SK-N-SH treated with all-trans-retinoic acid at 6 μM for 48 hours (cell line): ENCODE measurements around the gene SOX5.
A peak's percentile ranks its signal among the peaks of the same experiment; 100 is the strongest.

Experiments used
- ATAC-seq: fragments of 200-7000 bp; cut with Tn5 transposase; 3 replicates; pipeline ENCODE4 v1.9.1; 2020; ENCODE audit warnings: mild to moderate bottlenecking, moderate library complexity
- ARNTL ChIP-seq: fragments of 450-650 bp; formaldehyde crosslinking; IDR thresholded peaks from 2 replicates; pipeline ENCODE4 v1.5.0; 2020; ENCODE audit warnings: low read depth, mild to moderate bottlenecking, moderate library complexity, borderline replicate concordance
- BACH2 ChIP-seq: fragments of 250-450 bp; sonication (Bioruptor Pico); IDR thresholded peaks from 2 replicates; pipeline ENCODE4 v1.9.0; 2021; ENCODE audit warnings: mild to moderate bottlenecking, borderline replicate concordance
- CREB5 ChIP-seq: fragments of 250-450 bp; sonication (Bioruptor Pico); IDR thresholded peaks from 2 replicates; pipeline ENCODE4 v1.5.1; 2020; ENCODE audit warnings: low read depth, mild to moderate bottlenecking, moderate library complexity
- CSDC2 ChIP-seq: fragments of 250-450 bp; sonication (Bioruptor Pico); IDR thresholded peaks from 2 replicates; pipeline ENCODE4 v1.5.0; 2020; ENCODE audit warnings: mild to moderate bottlenecking, moderate library complexity
- CSRNP3 ChIP-seq: fragments of 250-450 bp; sonication (Bioruptor Pico); IDR thresholded peaks from 2 replicates; pipeline ENCODE4 v1.5.1; 2021; ENCODE audit warnings: mild to moderate bottlenecking, moderate library complexity
- ESRRG ChIP-seq: fragments of 250-450 bp; sonication (Bioruptor Pico); IDR thresholded peaks from 2 replicates; pipeline ENCODE4 v1.6.1; 2021; ENCODE audit warnings: mild to moderate bottlenecking
- GLIS3 ChIP-seq: fragments of 250-450 bp; sonication (Bioruptor Pico); IDR thresholded peaks from 2 replicates; pipeline ENCODE4 v1.5.0; 2020; ENCODE audit warnings: mild to moderate bottlenecking, moderate library complexity
- ISL1 ChIP-seq: fragments of 250-450 bp; sonication (Bioruptor Pico); IDR thresholded peaks from 2 replicates; pipeline ENCODE4 v2.1.2; 2022; ENCODE audit warnings: mild to moderate bottlenecking, moderate library complexity
- PATZ1 ChIP-seq: fragments of 250-450 bp; sonication (Bioruptor Pico); IDR thresholded peaks from 2 replicates; pipeline ENCODE4 v1.8.0; 2020; ENCODE audit warnings: mild to moderate bottlenecking, moderate library complexity, borderline replicate concordance
- PPARA ChIP-seq: fragments of 250-450 bp; sonication (Bioruptor Pico); IDR thresholded peaks from 2 replicates; pipeline ENCODE4 v1.5.0; 2020; ENCODE audit warnings: mild to moderate bottlenecking, borderline replicate concordance
- RARB ChIP-seq: fragments of 250-450 bp; sonication (Bioruptor Pico); IDR thresholded peaks from 2 replicates; pipeline ENCODE4 v1.8.0; 2021; ENCODE audit warnings: mild to moderate bottlenecking, moderate library complexity
- SNAI2 ChIP-seq: fragments of 250-450 bp; sonication (Bioruptor Pico); IDR thresholded peaks from 2 replicates; pipeline ENCODE4 v1.5.0; 2020; ENCODE audit warnings: mild to moderate bottlenecking, moderate library complexity
- TCF4 ChIP-seq: fragments of 250-450 bp; sonication (Bioruptor Pico); IDR thresholded peaks from 2 replicates; pipeline ENCODE4 v1.8.0; 2021; ENCODE audit warnings: mild to moderate bottlenecking, moderate library complexity, borderline replicate concordance
- TSHZ2 ChIP-seq: fragments of 250-450 bp; sonication (Bioruptor Pico); IDR thresholded peaks from 2 replicates; pipeline ENCODE4 v1.5.0; 2020; ENCODE audit warnings: mild to moderate bottlenecking, moderate library complexity
- ZC3H10 ChIP-seq: fragments of 250-450 bp; sonication (Bioruptor Pico); IDR thresholded peaks from 2 replicates; pipeline ENCODE4 v1.5.1; 2021; ENCODE audit warnings: mild to moderate bottlenecking, moderate library complexity
- ZFP3 ChIP-seq: fragments of 250-450 bp; sonication (Bioruptor Pico); IDR thresholded peaks from 2 replicates; pipeline ENCODE4 v1.5.0; 2020; ENCODE audit warnings: mild to moderate bottlenecking, moderate library complexity
- ZFP30 ChIP-seq: fragments of 450-650 bp; formaldehyde crosslinking; IDR thresholded peaks from 2 replicates; pipeline ENCODE4 v1.5.0; 2022; ENCODE audit warnings: mild to moderate bottlenecking, moderate library complexity
- ZNF565 ChIP-seq: fragments of 450-650 bp; formaldehyde crosslinking; conservative IDR thresholded peaks from 2 replicates; pipeline ENCODE4 v1.5.0; 2020; ENCODE audit warnings: low read depth, mild to moderate bottlenecking, moderate library complexity
- ZNF8 ChIP-seq: fragments of 450-650 bp; formaldehyde crosslinking; IDR thresholded peaks from 2 replicates; pipeline ENCODE4 v1.5.0; 2020; ENCODE audit warnings: mild to moderate bottlenecking, moderate library complexity

SOX5 gene

GRCh38 chr12:23909551-23909950, 39.9 kb downstream of the SOX5 start:
- no peak for TF ChIP-seq PPARA
- no peak for TF ChIP-seq ZC3H10 (CRISPR knock-in tag)
- TF ChIP-seq TCF4 (CRISPR knock-in tag): no peak
- no peak for TF ChIP-seq RARB (CRISPR knock-in tag)
- TF ChIP-seq ZNF565 (CRISPR knock-in tag): no peak

GRCh38 chr12:23906329-23906728, 43.1 kb downstream of the SOX5 start:
- TF ChIP-seq ZFP30 (CRISPR knock-in tag): no peak
- TF ChIP-seq ZC3H10 (CRISPR knock-in tag): no peak
- TF ChIP-seq ARNTL (CRISPR knock-in tag): no peak
- TF ChIP-seq GLIS3 (CRISPR knock-in tag): no peak
- TF ChIP-seq ESRRG: no peak
- no peak for TF ChIP-seq ZNF565 (CRISPR knock-in tag)
- TF ChIP-seq PATZ1: no peak
- TF ChIP-seq SNAI2 (CRISPR knock-in tag): no peak
- TF ChIP-seq ZFP3 (CRISPR knock-in tag): no peak
- no peak for TF ChIP-seq RARB (CRISPR knock-in tag)
- TF ChIP-seq CSRNP3 (CRISPR knock-in tag): no peak
- TF ChIP-seq ZNF8 (CRISPR knock-in tag): no peak
- TF ChIP-seq PPARA: no peak
- TF ChIP-seq TSHZ2: no peak
- no peak for TF ChIP-seq ISL1 (CRISPR knock-in tag)
- no peak for TF ChIP-seq CREB5 (CRISPR knock-in tag)
- TF ChIP-seq BACH2 (CRISPR knock-in tag): no peak
- ATAC-seq: peak; percentile 81

More at GRCh38 chr12:23909551-23909950, 39.9 kb downstream of the SOX5 start:
- ATAC-seq: no peak

GRCh38 chr12:23899434-23899833, 50.0 kb downstream of the SOX5 start:
- TF ChIP-seq BACH2 (CRISPR knock-in tag) (no peak), GLIS3 (CRISPR knock-in tag) (no peak), ZNF8 (CRISPR knock-in tag) (no peak), CREB5 (CRISPR knock-in tag) (no peak), ARNTL (CRISPR knock-in tag) (no peak), RARB (CRISPR knock-in tag) (no peak), TSHZ2 (no peak), TCF4 (CRISPR knock-in tag) (no peak), CSDC2 (CRISPR knock-in tag) (no peak)
- TF ChIP-seq, all 23 proteins: peak for 0
- ATAC-seq: no peak
